Globus pallidus (tissue), 1 donor: ENCODE data around the gene PRDM4.
"Not testable (repeated sequence)": the region's sequence is repeated elsewhere in the genome, so short reads cannot be mapped to it uniquely, and the experiment has no call there.

ENCODE experiments used
- DNase-seq: peaks from one replicate; pipeline ENCODE4 v3.0.0-alpha.2; 2015; ENCODE audit warnings: low spot score

The PRDM4 gene

GRCh38 chr12:107695772-107696171 is 65.2 kb downstream of the PRDM4 start:
- not testable (repeated sequence) for DNase-seq

DNA sequence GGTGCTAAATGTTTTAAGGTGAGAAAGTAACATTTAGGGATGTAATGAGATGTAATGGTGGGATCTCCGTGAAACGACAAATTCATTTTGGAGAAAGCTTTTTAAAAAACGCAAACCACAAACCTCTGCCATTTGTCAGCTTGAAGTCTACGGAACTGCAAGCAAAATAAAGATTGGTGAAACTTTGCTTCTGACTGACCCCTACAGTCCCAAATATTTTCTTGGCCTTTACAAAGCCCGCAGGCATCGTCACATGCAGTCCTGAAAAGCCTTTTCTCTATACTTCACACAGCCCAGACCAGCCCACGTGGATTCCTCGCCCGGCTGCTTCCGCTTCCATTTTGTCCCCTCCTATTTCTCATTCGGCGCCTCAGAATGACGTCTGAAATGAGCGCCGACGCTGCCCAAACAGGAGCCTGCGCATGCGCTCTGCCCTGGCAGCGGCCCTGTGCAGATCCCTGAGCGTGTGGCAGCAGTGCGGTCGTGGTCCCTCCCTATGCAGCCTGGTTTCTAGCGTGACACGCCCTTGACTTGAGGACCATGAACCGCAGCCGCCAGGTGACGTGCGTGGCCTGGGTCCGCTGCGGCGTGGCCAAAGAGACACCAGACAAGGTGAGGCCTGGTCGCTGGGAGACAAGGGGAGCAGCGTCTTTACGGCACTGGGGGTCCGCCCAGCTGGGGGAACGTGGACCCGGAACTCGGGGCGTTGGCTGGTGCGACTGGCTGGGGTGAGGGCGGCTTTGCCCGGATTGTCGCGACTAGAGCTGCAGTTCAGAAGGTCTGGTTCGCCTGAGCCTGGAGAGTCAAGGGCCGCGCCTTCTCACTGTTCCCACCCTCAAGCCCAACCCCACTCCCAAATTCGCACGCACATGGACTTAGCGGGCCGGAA is 75.3 kb downstream of the PRDM4 start, which contains the start of gene PWP1:
Gene PWP1, plus strand, starts transcription at position 440 of the 889 bp plus-strand sequence. Its CDS starts 101 bp downstream, at position 541.
- DNase-seq: peak; percentile 92

DNA sequence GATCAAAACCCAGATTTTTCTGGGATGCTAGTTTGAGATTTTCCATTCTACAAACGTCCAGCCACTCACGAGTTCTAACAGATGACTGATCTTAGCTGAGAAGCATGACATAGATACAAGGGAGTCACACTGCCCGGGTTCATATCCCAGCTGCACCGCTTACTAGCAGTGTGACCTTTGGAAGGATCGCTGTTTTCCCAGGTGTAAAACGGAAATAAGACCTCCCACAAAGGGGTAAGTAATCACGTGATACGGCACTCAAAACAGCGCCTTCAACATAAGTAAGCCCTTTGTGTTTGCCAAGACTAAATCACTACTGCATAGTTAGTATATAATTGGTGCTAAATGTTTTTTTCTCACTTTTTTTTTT is 76.0 kb downstream of the PRDM4 start:
- DNase-seq: no peak

GRCh38 chr12:107684029-107684795 is 76.7 kb downstream of the PRDM4 start:
- DNase-seq: no peak
